HEK293T (cell line): ENCODE results near the gene COX18.

Experiments used
- CTBP1 ChIP-seq: fragments of 450-650 bp; IDR thresholded peaks from 2 replicates; pipeline ENCODE4 v1.6.1; 2016; ENCODE audit warnings: borderline replicate concordance
- FOXM1 ChIP-seq: fragments of 450-650 bp; IDR thresholded peaks from 2 replicates; pipeline ENCODE4 v1.6.1; 2017; ENCODE audit warnings: mild to moderate bottlenecking, borderline replicate concordance
- HDGF ChIP-seq: fragments of 450-650 bp; IDR thresholded peaks from 2 replicates; pipeline ENCODE4 v1.6.1; 2017; ENCODE audit warnings: antibody characterized with exemption, borderline replicate concordance
- NFRKB ChIP-seq: fragments of 450-650 bp; IDR thresholded peaks from 2 replicates; pipeline ENCODE4 v1.6.1; 2016; ENCODE audit warnings: mild to moderate bottlenecking, moderate library complexity
- SP1 ChIP-seq: fragments of 450-650 bp; IDR thresholded peaks from 2 replicates; pipeline ENCODE4 v1.6.1; 2017
- ZNF384 ChIP-seq: fragments of 450-650 bp; IDR thresholded peaks from 2 replicates; pipeline ENCODE4 v1.6.1; 2016

- no peak for TF ChIP-seq ZNF384
- TF ChIP-seq HDGF, result no peak
- TF ChIP-seq FOXM1, result no peak
- TF ChIP-seq CTBP1, result no peak
- no peak for TF ChIP-seq NFRKB
- no peak for TF ChIP-seq SP1
Measured at GRCh38 chr4:73034896-73035295, 34.6 kb downstream of the COX18 start.
